Measurements from ENCODE around the gene DNPEP. TPM values are rescaled to one million over a fixed set of nuclear protein-coding genes. Genes with fewer than 3 reads are reported as not detected.

Gene DNPEP
- total RNA-seq, 1 experiment from 2014 or later = 67.4 TPM

DNA sequence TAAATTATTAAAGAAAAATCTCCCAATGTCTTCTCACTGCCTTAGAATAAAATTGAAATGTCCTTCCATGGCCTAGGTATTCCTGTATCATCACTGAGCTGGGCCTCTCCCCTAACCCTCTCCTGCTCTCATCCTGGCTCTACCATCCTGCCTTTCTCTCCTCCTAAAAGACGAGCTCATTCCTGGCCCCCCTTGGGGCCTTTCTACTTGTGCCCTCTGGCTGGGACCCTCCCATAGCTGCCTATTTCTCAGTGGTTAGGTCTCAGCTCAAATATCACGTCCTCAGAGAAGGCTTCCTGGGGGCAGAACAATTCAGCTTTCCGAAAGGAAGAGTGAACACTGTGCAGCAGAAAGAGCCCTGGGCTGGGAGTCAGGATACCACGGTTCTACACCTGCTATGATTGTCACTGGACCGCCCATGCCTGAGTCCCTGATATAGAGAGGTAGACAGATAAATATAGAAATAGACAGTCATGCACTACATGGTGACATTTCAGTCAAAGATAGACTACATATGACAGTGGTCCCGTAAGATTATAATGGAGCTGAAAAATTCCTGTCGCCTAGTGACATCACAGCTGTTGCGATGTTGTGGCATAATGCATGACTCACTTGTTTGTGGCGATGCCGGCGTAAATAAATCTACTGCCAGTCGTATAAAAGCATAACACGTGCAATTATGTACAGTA is 9.4 kb downstream of the DNPEP start:
- in situ Hi-C loops (cut with HindIII; ENCODE audit: low sequenced_read_pairs) = no loop called here

DNA sequence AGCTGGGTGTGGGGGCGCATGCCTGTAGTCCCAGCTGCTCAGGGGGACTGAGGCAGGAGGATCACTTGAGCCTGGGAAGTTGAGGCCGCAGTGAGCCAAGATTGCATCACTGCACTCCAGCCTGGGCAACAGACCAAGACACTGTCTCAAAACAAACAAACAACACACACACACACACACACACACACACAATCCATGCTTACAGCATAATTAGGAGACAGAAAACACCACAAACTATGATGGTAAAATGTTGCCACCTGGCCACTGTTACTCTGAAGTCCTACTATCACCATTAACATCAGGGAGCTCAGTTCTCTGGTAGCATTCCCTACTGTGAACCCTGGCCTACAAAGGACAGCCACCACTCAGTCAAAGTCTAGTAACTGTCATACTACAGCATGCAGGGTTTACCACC is 18.3 kb downstream of the DNPEP start:
- in situ Hi-C loops (cut with HindIII; ENCODE audit: low sequenced_read_pairs) = no loop called here
- no peak for DNase-seq (ENCODE audit: low spot score)

More for the DNA sequence above, 9.4 kb downstream of the DNPEP start:
- DNase-seq (ENCODE audit: low spot score) = no peak

DNA sequence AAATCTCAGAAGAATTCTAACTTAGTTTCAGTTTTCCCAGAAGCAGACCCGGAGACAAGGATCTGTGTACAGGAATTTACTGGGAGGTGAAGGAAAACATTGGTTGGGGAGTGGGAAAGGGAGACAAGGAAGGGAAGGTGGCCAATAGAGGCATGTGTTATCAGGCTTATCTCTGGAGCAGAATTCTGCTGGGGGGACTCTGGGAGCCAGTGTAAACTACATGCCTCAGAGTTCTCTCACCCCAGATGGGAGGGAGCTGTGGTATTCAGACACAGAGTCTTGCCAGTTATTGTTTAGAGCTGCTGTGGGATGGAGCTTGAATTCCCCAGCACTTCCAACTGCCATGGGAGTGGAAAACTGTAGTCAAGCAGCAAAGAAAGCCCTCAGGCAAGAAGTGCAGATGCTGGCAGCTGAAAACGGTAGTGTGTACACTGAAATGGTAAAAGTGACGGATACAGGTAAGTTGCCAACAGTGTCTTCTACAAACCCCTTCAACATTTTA is 19.0 kb downstream of the DNPEP start:
- in situ Hi-C loops (cut with HindIII; ENCODE audit: low sequenced_read_pairs) = no loop called here
- DNase-seq (ENCODE audit: low spot score) = no peak

DNA sequence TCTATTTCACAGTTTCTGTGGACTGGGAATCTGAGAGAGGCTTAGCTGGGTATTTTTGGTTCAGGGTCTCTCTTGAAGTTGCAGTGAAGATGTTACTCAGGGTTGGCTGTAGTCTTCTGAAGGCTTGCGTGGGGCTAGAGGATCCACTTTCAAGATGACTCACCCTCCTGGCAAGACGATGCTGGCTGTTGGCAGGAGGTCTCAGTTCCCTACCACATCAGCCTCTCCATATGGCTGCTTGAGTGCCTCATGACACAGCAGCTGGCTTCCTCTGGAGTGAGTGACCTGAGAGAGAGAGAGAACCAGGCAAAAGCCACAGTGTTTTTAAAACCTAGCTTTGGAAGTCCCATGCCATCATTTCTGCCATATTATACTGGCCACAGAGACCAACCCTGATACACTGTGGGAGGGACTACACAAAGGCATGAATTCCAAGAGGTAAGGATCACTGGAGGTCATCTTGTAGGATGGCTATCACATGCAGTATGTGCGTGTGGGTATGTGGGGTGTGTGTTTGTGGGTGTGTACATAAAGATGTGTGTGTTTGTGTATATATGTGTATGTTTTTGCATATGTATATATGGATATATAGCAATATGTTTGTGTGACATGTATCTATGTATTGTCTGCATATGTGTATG is 25.1 kb downstream of the DNPEP start:
- in situ Hi-C loops (cut with HindIII; ENCODE audit: low sequenced_read_pairs) = no loop called here

DNA sequence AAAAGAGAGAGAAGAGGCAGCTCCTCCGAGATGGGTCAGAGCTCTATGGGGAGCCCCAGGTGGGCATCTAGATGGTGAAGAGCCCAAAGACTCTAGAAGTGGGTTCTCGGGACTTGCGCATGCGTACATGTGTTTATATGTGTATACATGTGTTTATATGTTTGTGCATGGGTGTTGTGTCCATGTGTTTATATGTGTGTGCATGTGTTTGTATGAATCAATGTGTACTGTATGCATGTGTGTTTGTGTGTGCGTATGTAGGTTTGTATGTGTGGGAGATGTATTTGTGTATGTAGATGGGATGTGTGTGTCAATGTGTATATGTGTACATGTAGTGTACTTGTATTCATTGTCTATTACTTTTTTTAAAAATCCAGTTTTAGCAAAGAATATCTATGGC is 25.6 kb downstream of the DNPEP start:
- in situ Hi-C loops (cut with HindIII; ENCODE audit: low sequenced_read_pairs) = no loop called here
- DNase-seq (ENCODE audit: low spot score) = no peak

More for the DNA sequence above, 25.1 kb downstream of the DNPEP start:
- DNase-seq (ENCODE audit: low spot score) = no peak

DNA sequence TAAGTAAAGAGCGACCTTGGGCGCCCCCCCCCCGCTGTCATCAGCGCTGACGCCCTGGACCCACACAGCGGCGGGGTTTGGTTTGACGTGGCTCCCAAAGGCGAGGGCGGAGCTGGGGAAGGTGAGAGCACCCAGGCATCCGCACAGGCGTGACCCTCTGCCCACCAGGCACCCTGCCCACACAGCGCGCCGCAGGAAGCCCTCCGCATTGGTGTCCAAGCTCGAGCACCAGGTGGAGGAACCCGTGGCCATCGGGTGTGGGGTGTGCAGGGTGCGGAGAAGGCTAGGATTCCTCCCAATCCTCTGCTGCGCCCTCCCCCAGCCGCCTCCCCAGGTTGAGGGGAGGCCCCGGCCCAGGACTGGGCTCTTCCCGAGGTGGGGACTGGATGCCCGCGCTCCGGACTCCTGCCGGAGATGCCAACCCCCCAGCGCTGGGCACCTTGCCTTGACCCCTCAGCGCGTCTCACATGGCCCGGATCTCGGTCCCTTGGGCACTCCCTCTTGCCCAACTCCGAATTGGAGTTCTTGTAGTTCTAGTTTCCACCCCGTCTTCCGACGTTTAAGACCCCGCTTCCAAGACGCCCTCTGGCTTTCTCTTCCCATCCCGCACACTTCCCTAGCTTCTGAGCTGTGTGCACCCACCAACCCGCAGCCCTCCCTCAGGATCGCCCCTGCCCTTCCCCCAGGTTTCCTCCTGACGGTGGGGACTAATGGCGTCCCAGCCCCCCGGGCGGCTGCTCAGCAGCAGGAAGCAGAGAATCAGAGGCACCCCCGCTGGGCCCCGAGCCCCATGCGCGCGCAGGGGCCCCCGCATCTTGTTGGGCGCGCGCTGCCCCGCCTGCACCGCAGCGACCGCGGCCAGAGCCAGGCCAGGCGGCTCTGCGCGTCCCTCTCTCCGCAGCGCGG is 29.3 kb downstream of the DNPEP start:
- in situ Hi-C loops (cut with HindIII; ENCODE audit: low sequenced_read_pairs) = no loop called here
- DNase-seq (ENCODE audit: low spot score) = no peak

DNA sequence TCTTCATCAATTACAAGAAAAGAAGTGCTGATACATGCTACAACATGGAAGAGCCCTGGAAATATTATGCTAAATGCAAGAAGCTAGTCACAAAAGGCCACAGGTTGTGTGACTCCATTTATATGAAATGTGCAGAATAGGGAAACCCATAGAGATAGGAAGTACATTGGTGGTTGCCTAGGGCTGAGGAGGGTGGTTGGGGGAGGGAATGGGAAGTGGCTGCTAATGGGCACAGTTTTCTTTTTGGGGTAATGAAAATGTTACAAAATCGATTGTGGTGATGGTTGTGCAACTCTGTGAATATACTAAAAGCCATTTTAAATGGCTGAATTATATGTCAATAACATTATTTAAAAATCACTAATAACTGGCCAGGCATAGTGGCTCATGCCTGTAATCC is 30.9 kb downstream of the DNPEP start:
- no peak for DNase-seq (ENCODE audit: low spot score)

DNA sequence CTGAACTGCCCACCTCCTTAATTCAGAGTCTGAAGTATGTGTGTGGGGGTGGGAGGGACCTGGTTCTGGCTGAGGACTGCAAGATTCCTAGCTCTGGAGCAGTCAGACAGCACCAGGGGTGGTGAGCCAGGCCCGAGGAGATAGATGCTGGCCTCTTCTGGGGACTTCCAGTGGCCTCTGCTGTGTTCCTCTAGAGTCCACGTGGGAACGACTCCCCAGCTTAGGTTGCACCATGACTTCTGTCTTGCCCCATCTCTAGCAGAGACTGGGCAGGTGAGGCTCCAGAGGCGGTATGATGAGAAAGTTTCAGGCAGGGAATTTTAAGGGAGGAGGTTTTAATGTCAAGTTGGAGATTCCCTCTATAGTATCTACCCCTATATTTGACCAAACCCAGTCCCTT is 33.1 kb downstream of the DNPEP start:
- DNase-seq (ENCODE audit: low spot score) = no peak
- in situ Hi-C loops (cut with HindIII; ENCODE audit: low sequenced_read_pairs) = no loop called here

More for the DNA sequence above, 30.9 kb downstream of the DNPEP start:
- in situ Hi-C loops (cut with HindIII; ENCODE audit: low sequenced_read_pairs) = no loop called here

DNA sequence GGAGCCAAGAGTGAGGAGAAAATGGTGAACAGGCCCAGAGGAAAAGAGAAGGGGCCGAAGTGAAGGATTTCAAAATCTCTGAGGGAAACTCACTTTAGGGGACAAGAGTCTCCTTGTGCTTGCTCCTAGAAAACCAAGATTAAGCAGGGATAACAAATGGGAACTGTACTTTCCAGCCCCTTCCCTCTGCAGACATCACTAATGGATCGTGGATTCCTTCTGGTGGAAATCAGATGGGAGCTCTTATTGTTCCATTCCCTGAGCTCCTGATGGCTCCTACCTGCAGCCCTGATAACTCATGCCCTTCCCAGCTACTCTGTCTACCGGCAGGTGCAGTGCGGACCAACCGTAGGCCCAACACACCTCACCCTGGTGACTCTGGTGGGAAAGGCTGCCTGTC is 34.6 kb downstream of the DNPEP start:
- DNase-seq (ENCODE audit: low spot score) = no peak
- in situ Hi-C loops (cut with HindIII; ENCODE audit: low sequenced_read_pairs) = no loop called here

DNA sequence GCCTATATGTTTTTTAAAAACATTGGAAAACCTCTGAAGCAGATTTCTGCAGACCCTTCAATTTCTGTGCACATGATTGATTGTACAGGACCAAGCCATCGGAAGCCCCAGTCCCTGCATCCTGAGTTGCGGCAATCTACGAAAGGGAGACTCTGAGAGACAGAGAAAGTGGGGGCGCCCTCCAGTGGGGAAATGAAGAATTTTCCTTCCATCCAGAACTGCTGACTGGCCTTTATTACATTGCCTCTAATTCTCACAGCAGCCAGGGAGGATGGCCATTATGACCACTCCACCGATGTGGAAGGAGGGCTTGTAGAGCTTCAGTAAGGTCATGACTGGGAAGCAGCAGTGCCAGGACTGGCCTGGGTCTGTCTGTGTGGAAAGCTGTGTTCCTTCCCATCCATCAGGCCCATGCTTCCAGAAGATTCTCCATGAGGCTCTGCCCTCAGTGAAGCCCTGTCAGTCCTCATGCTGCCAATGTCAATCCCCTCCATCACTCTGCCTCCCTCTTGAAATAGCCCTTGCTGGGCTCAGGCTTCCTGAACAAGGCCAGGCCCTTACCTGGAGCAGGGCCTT is 35.2 kb downstream of the DNPEP start:
- DNase-seq (ENCODE audit: low spot score) = peak; percentile 69
- in situ Hi-C loops (cut with HindIII; ENCODE audit: low sequenced_read_pairs) = no loop called here

DNA sequence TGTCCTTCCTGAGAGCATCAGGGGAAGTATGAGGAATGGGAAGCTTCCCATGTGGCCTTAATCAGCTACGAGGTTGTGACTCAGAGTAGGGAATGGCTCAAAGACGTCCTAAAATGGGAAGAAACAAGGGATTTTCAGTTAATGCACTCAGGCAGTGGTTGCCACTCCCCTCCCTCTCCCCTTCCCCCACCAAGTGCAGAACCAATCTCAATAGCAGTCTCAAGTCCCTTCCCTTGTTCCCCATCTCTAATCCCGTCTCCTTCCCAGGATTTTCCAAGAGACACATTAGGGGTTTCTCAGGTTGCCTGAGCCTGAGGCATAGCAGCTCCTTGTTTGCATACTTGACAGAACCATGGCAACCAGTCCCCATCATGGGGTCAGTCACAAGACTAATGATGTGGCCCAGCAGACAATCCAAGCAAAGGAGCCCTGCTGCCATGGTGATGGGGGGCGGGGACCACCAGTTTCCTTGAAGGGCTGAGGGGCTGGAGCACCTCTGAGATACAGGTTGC is 36.9 kb downstream of the DNPEP start:
- in situ Hi-C loops (cut with HindIII; ENCODE audit: low sequenced_read_pairs) = no loop called here
- DNase-seq (ENCODE audit: low spot score) = no peak

DNA sequence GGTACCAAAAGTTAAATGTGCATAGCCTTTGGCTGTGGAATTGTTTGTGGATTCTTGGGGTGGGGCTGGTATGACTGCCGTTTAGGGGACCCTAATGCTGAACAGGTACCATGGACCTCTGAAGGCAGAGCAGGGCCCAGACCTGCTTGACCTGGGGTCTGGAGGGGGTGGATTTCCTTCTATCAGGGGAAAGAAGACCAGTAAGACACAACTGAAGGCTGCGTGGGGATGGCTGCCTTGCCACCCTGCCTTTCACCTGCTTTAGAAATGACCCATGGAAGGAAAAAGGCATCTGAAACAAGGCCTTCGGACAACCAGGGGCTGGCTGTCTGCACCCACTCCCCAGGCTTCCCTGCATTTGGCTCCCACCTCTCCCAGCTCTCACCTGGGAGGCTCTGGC is 37.5 kb downstream of the DNPEP start:
- no peak for DNase-seq (ENCODE audit: low spot score)
- in situ Hi-C loops (cut with HindIII; ENCODE audit: low sequenced_read_pairs) = no loop called here

DNA sequence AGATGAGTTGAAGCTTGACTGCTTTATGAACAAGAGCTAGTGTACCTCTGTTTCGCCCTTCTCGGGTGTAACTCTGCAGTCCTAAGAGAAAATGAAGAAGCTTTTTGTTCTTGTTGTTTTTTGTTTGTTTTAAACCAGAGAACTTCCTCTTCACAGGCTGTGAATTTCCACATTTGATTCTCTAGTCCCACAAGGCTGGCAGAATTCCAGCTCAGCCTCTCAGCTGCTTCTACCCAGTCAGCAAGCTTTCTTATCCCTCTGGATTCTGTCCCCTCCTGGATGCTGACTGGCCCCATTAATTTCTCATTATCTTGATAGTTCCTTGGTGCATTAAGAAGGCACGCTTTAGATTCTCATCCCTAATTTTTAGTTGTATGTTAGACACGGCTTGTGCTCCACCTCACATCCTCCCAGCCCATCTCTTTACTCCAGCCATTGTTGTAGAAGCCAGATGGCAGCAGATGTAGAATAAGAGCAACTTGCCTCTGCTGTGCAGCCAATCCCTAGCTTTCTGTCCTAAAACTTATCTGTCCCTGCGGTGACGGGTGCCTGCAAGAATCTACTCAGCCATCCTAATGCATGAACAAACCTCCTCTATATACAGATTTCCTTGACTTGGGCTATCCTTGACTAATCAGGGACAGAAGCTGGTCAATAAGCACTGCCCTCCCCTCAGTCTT is 42.8 kb downstream of the DNPEP start:
- peak; percentile 44 for DNase-seq (ENCODE audit: low spot score)
- in situ Hi-C loops (cut with HindIII; ENCODE audit: low sequenced_read_pairs) = no loop called here

DNA sequence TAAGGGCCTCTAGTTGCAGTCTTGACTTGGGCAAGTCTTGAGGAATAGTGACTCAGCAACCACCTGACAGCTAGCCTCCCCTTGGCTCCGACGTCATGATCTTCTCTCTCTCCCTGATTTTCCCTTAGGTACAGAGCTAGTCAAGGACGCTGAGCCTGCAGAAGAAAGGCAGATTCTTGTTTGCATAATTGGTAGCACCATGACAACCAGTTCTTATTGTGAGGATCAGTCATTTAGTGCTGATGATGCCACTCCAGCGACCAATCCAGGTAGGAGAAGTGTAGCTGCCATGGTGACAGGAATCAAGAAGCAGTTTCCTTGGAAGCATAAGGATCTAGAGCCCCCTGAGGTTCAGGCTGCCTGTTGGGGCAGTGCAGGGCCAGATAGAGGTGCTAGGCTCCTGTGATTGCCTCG is 52.3 kb downstream of the DNPEP start:
- DNase-seq (ENCODE audit: low spot score) = no peak
- in situ Hi-C loops (cut with HindIII; ENCODE audit: low sequenced_read_pairs) = no loop called here

DNA sequence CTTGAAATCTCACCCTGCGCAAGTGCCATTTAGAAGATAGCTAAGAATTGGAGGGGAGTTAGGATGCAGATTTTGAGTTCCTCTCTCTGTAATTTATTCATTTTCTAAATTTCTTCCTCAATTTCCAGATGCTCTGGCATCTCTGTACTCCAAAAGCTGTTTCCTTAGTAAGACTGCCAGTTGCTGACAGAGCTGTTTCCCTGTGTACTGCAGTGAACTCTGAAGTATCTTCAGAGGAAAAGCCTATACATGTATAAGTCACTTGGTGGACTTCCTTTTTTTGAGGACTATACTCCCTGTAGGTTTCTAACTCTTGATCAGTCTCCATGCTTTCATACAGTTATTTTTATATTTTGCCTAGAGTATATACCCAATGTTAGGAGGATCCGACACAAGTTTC is 53.6 kb downstream of the DNPEP start:
- DNase-seq (ENCODE audit: low spot score) = no peak
- in situ Hi-C loops (cut with HindIII; ENCODE audit: low sequenced_read_pairs) = no loop called here

DNA sequence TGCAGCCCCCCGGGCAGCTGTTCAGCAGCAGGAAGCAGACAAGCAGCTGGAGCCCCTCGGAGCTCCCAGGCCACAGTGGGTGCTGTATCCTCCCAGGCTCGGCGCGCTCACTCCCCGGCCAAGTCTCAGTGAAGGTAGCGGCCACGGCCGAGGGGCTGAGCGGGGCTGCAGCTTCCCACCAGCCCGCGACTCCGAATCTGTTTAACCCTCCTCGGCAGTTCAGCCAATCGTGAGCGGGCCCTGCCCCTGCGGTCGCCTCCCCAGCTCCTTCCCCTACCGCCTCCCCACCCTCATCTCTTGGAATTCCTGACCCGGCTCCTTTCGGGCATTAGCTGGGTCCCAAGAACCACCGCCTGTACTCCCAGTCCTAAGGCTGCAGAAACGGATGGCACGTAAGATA is 55.2 kb downstream of the DNPEP start, which contains the start of gene RESP18:
Gene RESP18, minus strand, starts transcription at position 203 of the 400 bp plus-strand sequence.
- DNase-seq (ENCODE audit: low spot score) = no peak
- in situ Hi-C loops (cut with HindIII; ENCODE audit: low sequenced_read_pairs) = no loop called here

DNA sequence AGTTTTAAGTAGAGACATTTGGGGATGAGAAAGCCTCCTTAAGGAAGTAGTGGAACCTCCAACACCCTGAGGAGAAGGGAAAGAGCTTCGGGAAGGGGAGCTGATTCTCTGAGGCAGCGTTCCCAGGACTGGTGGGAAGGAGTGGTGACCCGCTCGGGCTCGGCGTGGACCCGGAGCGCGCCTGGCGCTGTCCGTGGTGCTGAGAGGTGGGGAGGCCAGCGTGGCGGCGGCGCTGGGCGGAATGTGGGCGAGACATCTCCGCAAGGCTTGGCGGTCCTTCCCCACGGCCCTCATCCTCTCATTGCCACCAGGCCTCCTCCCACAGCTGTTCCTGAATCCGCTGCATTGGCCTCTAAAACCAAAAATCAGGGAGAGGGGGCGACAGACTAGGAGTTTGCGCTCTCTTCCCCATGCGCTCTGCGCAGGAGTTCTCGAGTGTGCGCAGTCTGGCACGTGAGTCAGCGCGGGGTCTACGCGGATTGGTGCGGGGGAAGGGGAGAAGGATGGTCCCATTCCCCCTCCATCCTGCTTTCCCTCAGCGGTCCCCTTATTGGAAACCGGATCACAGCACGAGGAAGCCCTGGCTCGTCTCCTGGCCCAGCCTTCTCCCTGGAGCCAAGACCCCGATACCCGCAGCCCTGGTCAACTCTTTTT is 56.0 kb downstream of the DNPEP start:
- no peak for DNase-seq (ENCODE audit: low spot score)
- in situ Hi-C loops (cut with HindIII; ENCODE audit: low sequenced_read_pairs) = no loop called here

DNA sequence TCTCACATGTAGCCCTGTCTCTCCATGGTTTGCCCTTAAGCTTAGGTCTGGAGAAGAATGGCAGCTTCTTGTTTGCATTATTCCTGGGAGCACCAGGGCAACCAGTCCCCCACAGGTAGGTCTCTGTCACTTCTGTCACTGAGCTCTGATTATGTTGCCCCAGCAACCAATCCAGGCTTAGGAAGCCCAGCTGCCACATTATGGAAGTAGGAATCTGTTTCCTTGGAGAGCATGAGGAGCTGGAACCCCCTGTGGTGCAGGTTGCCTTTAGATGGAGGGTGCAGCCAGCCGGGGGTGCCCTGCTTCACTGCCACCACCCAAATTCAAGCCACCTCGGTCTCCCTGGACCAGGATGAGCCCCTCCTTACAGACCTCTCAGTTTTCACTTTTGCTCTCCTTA is 60.0 kb downstream of the DNPEP start:
- in situ Hi-C loops (cut with HindIII; ENCODE audit: low sequenced_read_pairs) = no loop called here
- DNase-seq (ENCODE audit: low spot score) = no peak
